IMR-90 (cell line): ENCODE results near the gene STAU1. TPM values are rescaled to one million over a fixed set of nuclear protein-coding genes. Genes with fewer than 3 reads are reported as not detected.

Experiments used
- ATAC-seq: fragments of 200-7000 bp; cut with Tn5 transposase; 2 replicates; pipeline ENCODE4 v1.9.1; 2020; ENCODE audit warnings: low read depth, mild to moderate bottlenecking, moderate library complexity
- BruUV-seq: library from RNA; stranded (reverse); fragments of 400-500 nt; replicated peaks from 2 replicates; lab custom pipeline; 2021; lab: Mats Ljungman, UMichigan
- CTCF ChIA-PET: fragments of 300-600 bp; formaldehyde crosslinking; extraction: SDS; loops from one replicate; lab custom pipeline; 2021; ENCODE audit warnings: antibody characterized with exemption; lab: Yijun Ruan, JAX
- POLR2A ChIA-PET: fragments of 300-600 bp; sonication (Branson Sonifier 250); formaldehyde crosslinking; loops from one replicate; lab custom pipeline; 2022; ENCODE audit warnings: antibody characterized with exemption; ENCODE audit not compliant: unreplicated experiment; lab: Charles Lee
- DNase-seq: peaks from one replicate; pipeline ENCODE4 v3.0.0; 2013
- H2AFZ ChIP-seq: replicated peaks from 2 replicates; pipeline ENCODE3; 2013; ENCODE audit warnings: low read length, mild to moderate bottlenecking; ENCODE audit not compliant: poor library complexity
- H2AK5ac ChIP-seq: 2 replicates; pipeline ENCODE4 v1.6.1; 2013; ENCODE audit warnings: low read depth, low read length, inconsistent platforms
- H2AK9ac ChIP-seq: replicated peaks from 2 replicates; pipeline ENCODE3; 2013; ENCODE audit warnings: mild to moderate bottlenecking, low read depth, low read length, moderate library complexity; ENCODE audit not compliant: poor library complexity
- H2BK120ac ChIP-seq: 2 replicates; pipeline ENCODE4 v1.6.1; 2013; ENCODE audit warnings: low read depth, low read length, inconsistent platforms
- H2BK15ac ChIP-seq: 3 replicates; pipeline ENCODE4 v1.6.1; 2013; ENCODE audit warnings: low read depth, low read length, inconsistent platforms
- H2BK20ac ChIP-seq: 2 replicates; pipeline ENCODE4 v1.6.1; 2013; ENCODE audit warnings: low read depth, mild to moderate bottlenecking, inconsistent platforms, low read length, moderate library complexity
- H2BK5ac ChIP-seq: 2 replicates; pipeline ENCODE4 v1.6.1; 2013; ENCODE audit warnings: mild to moderate bottlenecking, low read depth, low read length, inconsistent platforms; ENCODE audit not compliant: poor library complexity, severe bottlenecking
- H3K14ac ChIP-seq: replicated peaks from 2 replicates; pipeline ENCODE4 v1.6.1; 2013; ENCODE audit warnings: low read depth, low read length, inconsistent platforms
- H3K18ac ChIP-seq: 2 replicates; pipeline ENCODE4 v1.6.1; 2013; ENCODE audit warnings: low read depth, low read length, control low read depth
- H3K23ac ChIP-seq: 2 replicates; pipeline ENCODE4 v1.6.1; 2013; ENCODE audit warnings: low read depth, low read length, inconsistent platforms
- H3K27ac ChIP-seq: 2 replicates; pipeline ENCODE4 v1.5.1; 2013; ENCODE audit warnings: mild to moderate bottlenecking, control low read depth, low read length; ENCODE audit not compliant: insufficient read depth
- H3K27me3 ChIP-seq: 2 replicates; pipeline ENCODE4 v1.6.1; 2013; ENCODE audit warnings: low read length; ENCODE audit not compliant: control insufficient read depth, insufficient read depth
- H3K36me3 ChIP-seq: 2 replicates; pipeline ENCODE4 v1.6.1; 2013; ENCODE audit warnings: low read length, mixed read lengths; ENCODE audit not compliant: control insufficient read depth, insufficient read depth
- H3K4ac ChIP-seq: 2 replicates; pipeline ENCODE4 v1.6.1; 2013; ENCODE audit warnings: low read depth, low read length, inconsistent platforms
- H3K4me1 ChIP-seq: 2 replicates; pipeline ENCODE4 v1.6.1; 2013; ENCODE audit warnings: low read length, mixed read lengths; ENCODE audit not compliant: control insufficient read depth, insufficient read depth
- H3K4me2 ChIP-seq: 2 replicates; pipeline ENCODE4 v1.6.1; 2013; ENCODE audit warnings: low read depth, mild to moderate bottlenecking, control low read depth, low read length, moderate library complexity
- H3K4me3 ChIP-seq: 2 replicates; pipeline ENCODE4 v1.5.1; 2013; ENCODE audit warnings: low read depth, mild to moderate bottlenecking, control low read depth, low read length, moderate library complexity; ENCODE audit not compliant: insufficient read depth
- H3K56ac ChIP-seq: 2 replicates; pipeline ENCODE4 v1.6.1; 2013; ENCODE audit warnings: low read length, inconsistent platforms; ENCODE audit not compliant: insufficient read depth; ENCODE audit errors: extremely low read depth
- H3K79me1 ChIP-seq, 2 experiments: 2 replicates each; pipeline ENCODE4 v1.6.1; 2013; ENCODE audit warnings: low read length in 2 of 2, inconsistent platforms in 1 of 2, low read depth in 1 of 2
- H3K9ac ChIP-seq: 2 replicates; pipeline ENCODE4 v1.6.1; 2013; ENCODE audit warnings: low read depth, low read length, control low read depth
- H3K9me1 ChIP-seq: 2 replicates; pipeline ENCODE4 v1.6.1; 2013; ENCODE audit warnings: low read length, inconsistent platforms; ENCODE audit not compliant: insufficient read depth
- H3K9me3 ChIP-seq: 2 replicates; pipeline ENCODE4 v1.6.1; 2013; ENCODE audit warnings: low read length; ENCODE audit not compliant: control insufficient read depth, insufficient read depth
- H4K20me1 ChIP-seq: 2 replicates; pipeline ENCODE4 v1.6.1; 2013; ENCODE audit warnings: low read length, inconsistent platforms; ENCODE audit not compliant: insufficient read depth
- H4K5ac ChIP-seq: 2 replicates; pipeline ENCODE4 v1.6.1; 2013; ENCODE audit warnings: mild to moderate bottlenecking, low read depth, low read length, control low read depth
- H4K8ac ChIP-seq, 2 experiments: 2 replicates each; pipeline ENCODE4 v1.6.1; 2013; ENCODE audit warnings: low read depth in 2 of 2, low read length in 2 of 2, control low read depth in 1 of 2, inconsistent platforms in 1 of 2
- H4K91ac ChIP-seq: 2 replicates; pipeline ENCODE4 v1.6.1; 2013; ENCODE audit warnings: low read depth, low read length, inconsistent platforms; ENCODE audit not compliant: insufficient read depth
- BHLHE40 ChIP-seq: fragments of 150-350 bp; IDR thresholded peaks from 2 replicates; pipeline ENCODE4 v1.6.1; 2016; ENCODE audit warnings: mild to moderate bottlenecking, low read depth, low read length
- CEBPB ChIP-seq: IDR thresholded peaks from 2 replicates; pipeline ENCODE4 v1.6.1; 2012; ENCODE audit warnings: low read depth, low read length, improper control_type of control experiment
- CHD1 ChIP-seq: IDR thresholded peaks from 2 replicates; pipeline ENCODE4 v1.6.1; 2012; ENCODE audit warnings: low read depth, low read length, improper control_type of control experiment
- CTCF ChIP-seq: conservative IDR thresholded peaks from 2 replicates; pipeline ENCODE4 v1.5.1; 2012; ENCODE audit warnings: mild to moderate bottlenecking, low read depth, low read length, improper control_type of control experiment
- FOS ChIP-seq: fragments of 150-350 bp; IDR thresholded peaks from 2 replicates; pipeline ENCODE4 v1.6.1; 2016; ENCODE audit warnings: low read depth, low read length
- MAFK ChIP-seq: IDR thresholded peaks from 2 replicates; pipeline ENCODE4 v1.6.1; 2012; ENCODE audit warnings: low read depth, low read length, improper control_type of control experiment
- MAZ ChIP-seq: IDR thresholded peaks from 2 replicates; pipeline ENCODE4 v1.6.1; 2012; ENCODE audit warnings: low read depth, mild to moderate bottlenecking, low read length, improper control_type of control experiment, moderate library complexity, borderline replicate concordance
- MXI1 ChIP-seq: IDR thresholded peaks from 2 replicates; pipeline ENCODE4 v1.6.1; 2012; ENCODE audit warnings: low read depth, mild to moderate bottlenecking, low read length, moderate library complexity, borderline replicate concordance
- NFE2L2 ChIP-seq: fragments of 150-350 bp; IDR thresholded peaks from 2 replicates; pipeline ENCODE4 v1.6.1; 2016; ENCODE audit warnings: low read depth, mild to moderate bottlenecking, low read length
- POLR2A ChIP-seq: IDR thresholded peaks from 2 replicates; pipeline ENCODE4 v1.6.1; 2012; ENCODE audit warnings: mild to moderate bottlenecking, low read depth, low read length
- RAD21 ChIP-seq: IDR thresholded peaks from 2 replicates; pipeline ENCODE4 v1.6.1; 2012; ENCODE audit warnings: low read length, improper control_type of control experiment
- RCOR1 ChIP-seq: IDR thresholded peaks from 2 replicates; pipeline ENCODE4 v1.6.1; 2012; ENCODE audit warnings: mild to moderate bottlenecking, low read length, improper control_type of control experiment; ENCODE audit not compliant: insufficient replicate concordance
- RFX5 ChIP-seq: IDR thresholded peaks from 2 replicates; pipeline ENCODE4 v1.8.0; 2012; ENCODE audit warnings: low read depth, mild to moderate bottlenecking, low read length, moderate library complexity
- SMC3 ChIP-seq: fragments of 150-350 bp; IDR thresholded peaks from 2 replicates; pipeline ENCODE4 v1.6.1; 2016; ENCODE audit warnings: low read depth, mild to moderate bottlenecking, antibody characterized with exemption, low read length, moderate library complexity
- WGBS, 2 experiments: methylation state at CpG; one replicate each; pipeline versions ENCODE4 v1.1.5 to v1.1.7; 2013; ENCODE audit warnings: missing lambda C conversion rate in 2 of 2; ENCODE audit not compliant: insufficient read length in 1 of 2; ENCODE audit errors: extremely low coverage in 2 of 2; 5-methylcytosine and 5-hydroxymethylcytosine counted together
- dilution Hi-C: fragments of 300-500 bp; cut with HindIII; formaldehyde crosslinking; loops from one replicate; pipeline ENCODE4 v1.14.3; 2018; ENCODE audit warnings: low sequenced_read_pairs; ENCODE audit not compliant: unreplicated experiment
- in situ Hi-C: fragments of 300-500 bp; cut with MboI; formaldehyde crosslinking; loops from 3 replicates; pipeline ENCODE4 v1.14.3; 2019; ENCODE audit warnings: low sequenced_read_pairs, inconsistent platforms, mixed read lengths
- intact Hi-C: fragments of 100-400 bp; cut with micrococcal nuclease; formaldehyde crosslinking; loops from 2 replicates; pipeline ENCODE4 v1.10.0; 2022
- polyA plus RNA-seq, 3 experiments: library from polyadenylated mRNA; depleted of rRNA; stranded (reverse); fragments of >200 nt; gene quantifications; 2 replicates each; pipeline ENCODE4 v1.2.3, GENCODE V29; 2012; ENCODE audit warnings: low replicate concordance in 1 of 3
- total RNA-seq: library from RNA; depleted of rRNA; stranded (reverse); fragments of >200 nt; gene quantifications from 2 replicates; pipeline ENCODE4 v1.2.3, GENCODE V29; 2012
- TF ChIP-seq, protein P1 (sequence below): fragments of 150-350 bp; IDR thresholded peaks from 2 replicates; pipeline ENCODE4 v1.6.1; 2017; ENCODE audit warnings: mild to moderate bottlenecking, antibody characterized with exemption, low read length, low read depth
- TF ChIP-seq, protein P2 (sequence below): fragments of 150-350 bp; IDR thresholded peaks from 2 replicates; pipeline ENCODE4 v1.6.1; 2016; ENCODE audit warnings: low read depth, mild to moderate bottlenecking, low read length, moderate library complexity, borderline replicate concordance

Gene STAU1
- total and polyA plus RNA-seq, 2 of the 4 experiments (the other 2 are of a cell fraction) = 35.3 to 50.3 TPM

DNA sequence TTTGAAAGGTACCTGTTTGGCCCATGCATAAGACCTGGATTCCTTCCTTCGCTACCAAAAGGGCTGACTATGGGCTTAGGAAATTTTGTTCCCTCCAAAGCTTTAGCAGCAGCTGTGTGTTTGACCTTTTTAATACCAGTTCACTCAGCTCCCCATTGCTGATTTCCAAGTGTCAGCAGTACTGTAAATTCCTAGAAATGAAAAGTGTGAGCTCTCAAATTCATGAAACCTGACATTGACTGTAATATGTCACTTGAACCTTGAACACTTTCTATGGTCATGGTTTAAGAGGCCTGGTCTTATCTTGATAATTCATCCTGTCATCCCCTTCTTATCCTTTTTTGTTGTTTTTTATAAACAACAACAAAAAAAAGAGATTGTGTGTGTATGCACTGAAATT, 31.7 kb downstream of the STAU1 start:
- Histone ChIP-seq H3K14ac (no peak overlapping the region), H3K27me3 (no peaks in the 10 kb centered on the region), H3K4me1 (no peaks in the 10 kb centered on the region), H3K9me1 (peaks cover 7% of the 10 kb centered on the region), H3K23ac (peak overlapping the region; percentile 70; the same call in 1 of the 2 replicates), H3K56ac (no peak overlapping the region), H3K4me3 (no peak overlapping the region), H4K91ac (no peak overlapping the region), H3K9ac (no peak overlapping the region), H2AK5ac (no peak overlapping the region), H4K20me1 (peaks cover 18% of the 10 kb centered on the region; the same call in 1 of the 2 replicates), H3K27ac (no peak overlapping the region), H4K8ac (no peak overlapping the region), H3K18ac (no peak overlapping the region), H3K9me3 (no peaks in the 10 kb centered on the region), H4K5ac (no peak overlapping the region), H3K79me1 (peaks cover 20 to 62% of the 10 kb centered on the region in 2 experiments), H3K4ac (no peak overlapping the region), H2BK20ac (no peak overlapping the region), H2AFZ (no peak overlapping the region), H2BK120ac (no peak overlapping the region), H3K4me2 (no peak overlapping the region), H2BK5ac (no peak overlapping the region), H3K36me3 (peaks cover 10% of the 10 kb centered on the region), H2AK9ac (no peak overlapping the region), H2BK15ac (no peak overlapping the region)
- dilution Hi-C loops = no loop called here
- intact Hi-C loops = no loop called here
- ChIA-PET CTCF (interaction anchor here (1.7 kb wide), 1 partner anchor 9 kb away, joined by 4 read pairs; no protein-coding TSS in a partner anchor), POLR2A (no interaction called here)
- 100% methylated on average over 1 of the region's 1 CpG; no CpG with 5 or more reads in 1 of the 2 experiments for WGBS, 2 experiments
- BruUV-seq = no TSS peak
- DNase-seq (no peak), ATAC-seq (no peak)
- in situ Hi-C loops = no loop called here
- no peak for TF ChIP-seq RCOR1
- TF ChIP-seq BHLHE40 = no peak
- TF ChIP-seq CHD1 = no peak
- TF ChIP-seq MXI1 = no peak
- no peak for TF ChIP-seq SMC3
- TF ChIP-seq, protein P1, sequence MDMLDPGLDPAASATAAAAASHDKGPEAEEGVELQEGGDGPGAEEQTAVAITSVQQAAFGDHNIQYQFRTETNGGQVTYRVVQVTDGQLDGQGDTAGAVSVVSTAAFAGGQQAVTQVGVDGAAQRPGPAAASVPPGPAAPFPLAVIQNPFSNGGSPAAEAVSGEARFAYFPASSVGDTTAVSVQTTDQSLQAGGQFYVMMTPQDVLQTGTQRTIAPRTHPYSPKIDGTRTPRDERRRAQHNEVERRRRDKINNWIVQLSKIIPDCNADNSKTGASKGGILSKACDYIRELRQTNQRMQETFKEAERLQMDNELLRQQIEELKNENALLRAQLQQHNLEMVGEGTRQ = no peak
- no peak for TF ChIP-seq MAZ
- no peak for TF ChIP-seq NFE2L2
- no peak for TF ChIP-seq MAFK
- TF ChIP-seq, protein P2, sequence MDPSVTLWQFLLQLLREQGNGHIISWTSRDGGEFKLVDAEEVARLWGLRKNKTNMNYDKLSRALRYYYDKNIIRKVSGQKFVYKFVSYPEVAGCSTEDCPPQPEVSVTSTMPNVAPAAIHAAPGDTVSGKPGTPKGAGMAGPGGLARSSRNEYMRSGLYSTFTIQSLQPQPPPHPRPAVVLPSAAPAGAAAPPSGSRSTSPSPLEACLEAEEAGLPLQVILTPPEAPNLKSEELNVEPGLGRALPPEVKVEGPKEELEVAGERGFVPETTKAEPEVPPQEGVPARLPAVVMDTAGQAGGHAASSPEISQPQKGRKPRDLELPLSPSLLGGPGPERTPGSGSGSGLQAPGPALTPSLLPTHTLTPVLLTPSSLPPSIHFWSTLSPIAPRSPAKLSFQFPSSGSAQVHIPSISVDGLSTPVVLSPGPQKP = no peak
- no peak for TF ChIP-seq RAD21
- TF ChIP-seq POLR2A = no peak
- TF ChIP-seq CTCF = no peak
- TF ChIP-seq RFX5 = no peak
- no peak for TF ChIP-seq CEBPB
- no peak for TF ChIP-seq FOS
